ENCODE data around the gene ADGRG1.

Gene ADGRG1

DNA sequence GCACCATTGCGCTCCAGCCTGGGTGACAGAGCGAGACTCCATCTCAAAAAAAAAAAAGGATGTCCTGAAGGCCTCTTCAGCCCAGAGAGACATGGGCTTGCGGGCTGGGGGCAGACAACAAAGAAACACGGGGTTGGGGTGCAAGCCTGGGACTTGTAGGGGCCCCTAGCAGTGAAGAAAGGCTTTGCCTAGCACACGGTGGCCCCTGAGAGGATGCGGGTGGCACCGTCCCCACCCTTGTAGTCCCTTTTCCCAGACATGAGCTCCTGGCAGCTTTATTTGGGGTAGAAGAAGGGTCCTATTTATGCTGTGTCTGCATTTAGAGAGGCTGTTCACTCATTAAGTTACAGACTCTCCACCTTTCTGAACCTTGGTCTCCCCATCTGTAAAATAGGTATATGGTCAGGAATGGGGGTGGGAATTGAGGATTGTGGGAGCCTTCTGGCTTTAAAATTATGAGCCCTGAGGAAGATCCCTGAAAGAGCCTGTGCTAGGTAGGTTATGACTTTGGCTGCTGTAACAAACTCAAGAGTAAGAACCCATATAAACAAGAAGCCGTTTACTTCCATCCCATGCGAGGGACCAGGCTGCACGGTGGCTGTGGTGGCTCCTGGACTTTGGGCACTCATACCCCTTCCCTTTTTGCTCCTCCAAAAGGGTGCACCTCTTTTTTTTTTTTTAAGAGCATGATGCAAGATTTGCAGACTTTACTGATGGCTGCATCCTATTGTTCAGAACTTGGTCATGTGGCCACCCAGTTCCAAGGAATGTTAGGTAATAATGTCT lies 20.6 kb upstream of the ADGRG1 start:
- no peaks in the 10 kb centered on the region for H3K36me3 ChIP-seq (ENCODE audit: control insufficient read depth, insufficient read depth, low read length)
- H3K9me3 ChIP-seq (ENCODE audit: control insufficient read depth, insufficient read depth, low read length) = no peaks in the 10 kb centered on the region
- H3K9ac ChIP-seq (ENCODE audit: low read depth, low read length) = no peak overlapping the region
- no peak overlapping the region for H3K4me3 ChIP-seq (ENCODE audit: low read depth, low read length)
- no peaks in the 10 kb centered on the region for H3K4me1 ChIP-seq (ENCODE audit: control insufficient read depth, insufficient read depth, low read length)
- H3K27me3 ChIP-seq (ENCODE audit: control insufficient read depth, insufficient read depth, low read length) = no peaks in the 10 kb centered on the region

DNA sequence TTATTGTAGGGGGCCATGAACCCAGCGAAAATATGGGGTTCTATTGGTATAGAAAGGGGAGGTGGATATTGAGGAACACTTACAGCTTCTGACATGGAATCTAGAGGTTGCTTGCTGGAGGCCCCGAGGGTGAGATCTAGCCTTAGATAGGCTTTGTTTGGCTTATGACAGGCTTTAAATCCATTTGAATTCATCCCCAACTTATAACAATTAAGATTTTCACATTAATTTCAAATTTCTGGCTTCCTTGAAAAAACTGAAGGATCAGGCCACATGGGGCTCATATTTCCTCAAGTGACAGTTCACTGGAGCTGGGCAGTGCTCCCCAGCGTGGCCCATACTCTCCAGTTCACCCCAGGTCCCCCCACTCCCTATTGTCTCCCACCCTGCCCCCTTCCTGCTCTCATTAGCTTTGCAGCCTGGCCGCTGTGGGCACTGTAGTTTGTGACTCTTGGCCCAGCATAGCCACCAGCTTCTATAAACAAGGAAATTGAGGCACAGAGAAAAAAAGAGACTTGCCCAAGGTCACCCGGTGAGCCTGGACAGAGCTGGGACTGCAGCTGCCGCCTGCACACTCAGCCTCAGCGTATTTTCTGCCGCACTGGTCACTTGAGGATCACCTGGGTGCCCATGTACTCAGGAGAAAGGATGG lies 19.8 kb upstream of the ADGRG1 start:
- H3K4me1 ChIP-seq (ENCODE audit: control insufficient read depth, insufficient read depth, low read length) = no peaks in the 10 kb centered on the region
- H3K36me3 ChIP-seq (ENCODE audit: control insufficient read depth, insufficient read depth, low read length) = no peaks in the 10 kb centered on the region
- no peaks in the 10 kb centered on the region for H3K9me3 ChIP-seq (ENCODE audit: control insufficient read depth, insufficient read depth, low read length)
- no peaks in the 10 kb centered on the region for H3K27me3 ChIP-seq (ENCODE audit: control insufficient read depth, insufficient read depth, low read length)
- no peak overlapping the region for H3K4me3 ChIP-seq (ENCODE audit: low read depth, low read length)
- H3K9ac ChIP-seq (ENCODE audit: low read depth, low read length) = no peak overlapping the region

DNA sequence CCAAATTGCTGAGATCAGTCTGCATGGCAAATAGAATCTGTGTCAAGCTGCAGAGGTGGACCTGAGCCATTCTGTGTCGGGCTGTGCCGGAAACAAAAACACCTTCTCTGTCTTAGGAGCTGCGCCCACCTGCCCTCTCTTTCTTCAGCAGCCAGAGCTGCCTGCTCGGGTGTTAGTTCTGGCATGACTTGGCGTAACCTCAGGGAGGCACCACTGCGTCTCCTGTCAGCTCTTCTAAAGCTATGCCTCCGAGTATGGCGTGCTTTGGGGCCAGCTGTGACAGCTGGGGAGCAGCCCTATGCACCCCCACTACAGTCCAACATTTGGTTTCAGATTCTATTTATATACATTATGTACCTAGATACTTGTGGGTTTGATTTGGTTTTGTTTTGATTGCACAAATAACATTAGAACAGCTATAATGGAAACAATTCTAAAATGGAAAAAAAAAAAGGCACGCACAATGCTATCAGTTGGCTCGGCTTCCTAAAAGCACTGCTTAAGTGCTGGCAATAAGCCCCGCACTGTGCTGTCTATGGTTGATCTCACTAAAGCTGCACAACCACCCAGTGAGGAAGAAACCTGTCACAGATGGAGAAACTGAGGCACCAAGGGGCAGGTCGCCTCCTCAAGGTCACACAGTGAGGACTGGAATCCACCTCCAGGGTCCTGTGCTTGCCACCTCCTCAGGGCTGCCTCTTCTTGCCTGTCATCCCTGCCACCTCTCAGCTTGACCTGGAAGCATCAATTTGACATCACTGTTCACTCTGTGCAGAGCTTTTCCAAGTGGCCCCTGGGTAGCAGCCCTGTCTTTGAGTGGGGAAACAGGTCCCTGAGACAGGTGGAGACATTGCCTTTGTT lies 18.7 kb upstream of the ADGRG1 start:
- H3K36me3 ChIP-seq (ENCODE audit: control insufficient read depth, insufficient read depth, low read length) = no peaks in the 10 kb centered on the region
- H3K9ac ChIP-seq (ENCODE audit: low read depth, low read length) = no peak overlapping the region
- no peak overlapping the region for H3K4me3 ChIP-seq (ENCODE audit: low read depth, low read length)
- H3K27me3 ChIP-seq (ENCODE audit: control insufficient read depth, insufficient read depth, low read length) = no peaks in the 10 kb centered on the region
- no peaks in the 10 kb centered on the region for H3K9me3 ChIP-seq (ENCODE audit: control insufficient read depth, insufficient read depth, low read length)
- no peaks in the 10 kb centered on the region for H3K4me1 ChIP-seq (ENCODE audit: control insufficient read depth, insufficient read depth, low read length)

DNA sequence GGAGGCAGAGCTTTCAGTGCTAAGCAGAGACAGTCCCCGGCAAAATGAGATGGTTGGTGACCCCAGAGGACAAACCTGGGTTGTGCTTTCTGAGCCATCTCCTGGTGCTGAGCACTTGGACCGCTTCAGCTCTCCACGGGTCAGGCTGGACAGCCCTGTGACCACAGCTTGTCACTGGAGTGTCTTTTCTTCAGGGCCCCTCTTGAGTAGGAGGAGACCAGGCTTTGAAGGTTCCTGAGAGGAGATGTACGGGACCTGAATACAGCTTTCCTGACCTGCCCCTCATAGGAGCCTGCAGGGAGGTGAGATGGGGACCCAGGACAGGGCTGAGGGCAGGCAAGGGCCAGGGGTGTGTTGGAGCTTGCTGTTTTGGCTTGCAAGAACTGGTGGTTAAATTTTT lies 17.8 kb upstream of the ADGRG1 start:
- no peaks in the 10 kb centered on the region for H3K9me3 ChIP-seq (ENCODE audit: control insufficient read depth, insufficient read depth, low read length)
- H3K4me1 ChIP-seq (ENCODE audit: control insufficient read depth, insufficient read depth, low read length) = no peaks in the 10 kb centered on the region
- no peaks in the 10 kb centered on the region for H3K36me3 ChIP-seq (ENCODE audit: control insufficient read depth, insufficient read depth, low read length)
- no peak overlapping the region for H3K4me3 ChIP-seq (ENCODE audit: low read depth, low read length)
- H3K9ac ChIP-seq (ENCODE audit: low read depth, low read length) = no peak overlapping the region
- H3K27me3 ChIP-seq (ENCODE audit: control insufficient read depth, insufficient read depth, low read length) = no peaks in the 10 kb centered on the region

DNA sequence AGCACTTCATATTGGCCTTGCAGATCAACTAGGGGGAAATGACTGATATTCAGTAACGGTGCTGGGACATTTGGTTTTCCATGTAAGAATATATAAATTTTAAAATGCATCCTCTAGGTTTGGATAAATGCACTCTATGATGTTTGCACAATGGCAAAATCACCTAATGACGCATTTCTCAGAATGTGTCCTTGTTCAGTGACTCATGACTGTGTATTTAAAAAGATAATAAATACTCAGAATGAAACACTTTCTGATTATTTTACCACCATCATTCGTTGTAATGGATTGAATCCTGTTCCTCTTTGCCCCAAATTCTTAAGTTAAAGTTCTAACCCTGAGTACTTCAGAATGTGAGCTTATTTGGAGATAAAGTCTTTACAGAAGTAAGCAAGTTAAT lies 17.2 kb upstream of the ADGRG1 start:
- H3K4me3 ChIP-seq (ENCODE audit: low read depth, low read length) = no peak overlapping the region
- no peaks in the 10 kb centered on the region for H3K27me3 ChIP-seq (ENCODE audit: control insufficient read depth, insufficient read depth, low read length)
- H3K9ac ChIP-seq (ENCODE audit: low read depth, low read length) = no peak overlapping the region
- no peaks in the 10 kb centered on the region for H3K36me3 ChIP-seq (ENCODE audit: control insufficient read depth, insufficient read depth, low read length)
- no peaks in the 10 kb centered on the region for H3K9me3 ChIP-seq (ENCODE audit: control insufficient read depth, insufficient read depth, low read length)
- no peaks in the 10 kb centered on the region for H3K4me1 ChIP-seq (ENCODE audit: control insufficient read depth, insufficient read depth, low read length)

DNA sequence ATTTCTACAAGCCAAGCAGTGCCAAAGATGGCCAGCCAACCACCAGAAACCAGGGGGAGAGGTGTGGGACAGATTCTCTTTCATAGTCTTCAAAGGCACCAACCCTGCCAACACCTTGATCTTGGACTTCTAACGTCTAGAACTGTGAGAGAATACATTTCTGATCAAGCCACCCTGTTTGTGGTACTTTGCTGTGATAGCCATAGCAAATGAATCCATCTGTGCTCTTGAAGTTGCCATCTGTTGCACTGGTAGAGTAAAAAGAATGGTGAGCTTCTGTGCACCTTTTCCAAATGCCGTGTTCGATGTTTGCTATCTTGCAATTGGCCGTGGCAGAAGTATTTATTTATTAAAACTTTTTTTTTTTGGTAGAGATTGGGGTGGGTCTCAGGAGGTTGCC lies 16.7 kb upstream of the ADGRG1 start:
- no peaks in the 10 kb centered on the region for H3K27me3 ChIP-seq (ENCODE audit: control insufficient read depth, insufficient read depth, low read length)
- H3K36me3 ChIP-seq (ENCODE audit: control insufficient read depth, insufficient read depth, low read length) = no peaks in the 10 kb centered on the region
- no peaks in the 10 kb centered on the region for H3K4me1 ChIP-seq (ENCODE audit: control insufficient read depth, insufficient read depth, low read length)

DNA sequence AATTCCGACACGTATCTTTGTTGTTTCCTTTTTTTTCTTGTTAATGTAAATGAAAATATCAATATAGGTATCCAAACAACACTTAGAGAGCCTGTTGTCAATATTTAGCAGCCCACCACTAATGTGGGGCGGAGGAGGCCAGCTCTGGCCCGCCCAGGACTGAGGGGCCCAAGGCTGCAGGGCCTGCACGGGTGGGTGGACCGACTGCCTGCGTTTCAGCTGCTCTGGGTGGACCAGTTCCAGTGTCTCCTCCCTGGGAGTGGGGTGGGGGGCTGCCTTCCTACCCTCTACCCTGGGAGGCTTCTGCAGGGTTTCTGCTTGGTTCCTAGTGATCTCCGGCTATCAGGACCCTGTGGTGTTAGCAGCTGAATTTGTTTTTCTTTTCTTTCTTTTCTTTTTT lies 15.9 kb upstream of the ADGRG1 start:
- Histone ChIP-seq H3K9me3 (ENCODE audit: control insufficient read depth, insufficient read depth, low read length) (no peaks in the 10 kb centered on the region), H3K36me3 (ENCODE audit: control insufficient read depth, insufficient read depth, low read length) (no peaks in the 10 kb centered on the region), H3K4me3 (ENCODE audit: low read depth, low read length) (no peak overlapping the region), H3K9ac (ENCODE audit: low read depth, low read length) (no peak overlapping the region), H3K27me3 (ENCODE audit: control insufficient read depth, insufficient read depth, low read length) (no peaks in the 10 kb centered on the region), H3K4me1 (ENCODE audit: control insufficient read depth, insufficient read depth, low read length) (no peaks in the 10 kb centered on the region)

More for the DNA sequence above, 16.7 kb upstream of the ADGRG1 start:
- Histone ChIP-seq H3K4me3 (ENCODE audit: low read depth, low read length) (no peak overlapping the region), H3K9ac (ENCODE audit: low read depth, low read length) (no peak overlapping the region), H3K9me3 (ENCODE audit: control insufficient read depth, insufficient read depth, low read length) (no peaks in the 10 kb centered on the region)

DNA sequence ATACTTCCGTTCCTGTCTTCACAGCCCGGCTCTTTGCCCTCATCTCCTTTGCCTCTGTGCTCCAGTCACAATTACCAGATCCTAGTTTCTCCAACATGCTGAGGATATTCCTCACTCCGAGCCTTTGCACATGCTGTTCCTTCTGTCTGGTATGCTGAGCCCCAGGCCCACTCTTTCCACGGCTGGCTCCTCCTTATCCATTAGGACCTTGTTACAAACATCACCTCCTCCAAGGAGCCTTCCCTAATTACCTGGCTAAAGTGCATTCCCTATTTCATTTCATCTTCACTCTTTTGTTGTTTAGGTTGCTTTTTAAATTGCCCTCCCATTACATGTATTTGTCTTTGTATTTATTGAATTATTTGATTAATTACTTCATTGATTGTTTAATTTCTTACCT lies 14.9 kb upstream of the ADGRG1 start:
- H3K27me3 ChIP-seq (ENCODE audit: control insufficient read depth, insufficient read depth, low read length) = no peaks in the 10 kb centered on the region
- H3K4me1 ChIP-seq (ENCODE audit: control insufficient read depth, insufficient read depth, low read length) = no peaks in the 10 kb centered on the region
- no peak overlapping the region for H3K9ac ChIP-seq (ENCODE audit: low read depth, low read length)
- no peaks in the 10 kb centered on the region for H3K9me3 ChIP-seq (ENCODE audit: control insufficient read depth, insufficient read depth, low read length)
- H3K36me3 ChIP-seq (ENCODE audit: control insufficient read depth, insufficient read depth, low read length) = no peaks in the 10 kb centered on the region
- H3K4me3 ChIP-seq (ENCODE audit: low read depth, low read length) = no peak overlapping the region

DNA sequence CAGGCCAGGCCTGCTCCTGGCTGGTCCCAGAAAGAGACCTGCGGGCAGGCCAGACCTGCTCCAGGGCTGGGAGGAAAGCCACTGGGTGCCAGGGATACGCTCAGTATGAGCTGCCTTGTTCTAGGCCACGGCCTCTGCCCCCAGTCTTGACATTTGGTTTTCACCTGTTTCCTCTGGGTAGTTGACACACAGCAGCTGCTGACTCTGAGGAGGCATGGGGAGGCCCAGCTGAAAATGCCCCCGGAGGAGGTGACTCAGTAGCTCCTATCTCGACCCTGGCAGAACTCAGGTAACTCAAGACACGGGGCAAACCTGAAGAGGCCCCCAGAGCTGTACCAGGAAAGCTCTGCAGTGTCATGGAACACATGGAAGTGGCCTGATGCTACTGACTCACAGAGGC lies 13.9 kb upstream of the ADGRG1 start:
- Histone ChIP-seq H3K36me3 (ENCODE audit: control insufficient read depth, insufficient read depth, low read length) (no peaks in the 10 kb centered on the region), H3K27me3 (ENCODE audit: control insufficient read depth, insufficient read depth, low read length) (no peaks in the 10 kb centered on the region), H3K9me3 (ENCODE audit: control insufficient read depth, insufficient read depth, low read length) (no peaks in the 10 kb centered on the region), H3K4me3 (ENCODE audit: low read depth, low read length) (no peak overlapping the region), H3K9ac (ENCODE audit: low read depth, low read length) (no peak overlapping the region), H3K4me1 (ENCODE audit: control insufficient read depth, insufficient read depth, low read length) (no peaks in the 10 kb centered on the region)

DNA sequence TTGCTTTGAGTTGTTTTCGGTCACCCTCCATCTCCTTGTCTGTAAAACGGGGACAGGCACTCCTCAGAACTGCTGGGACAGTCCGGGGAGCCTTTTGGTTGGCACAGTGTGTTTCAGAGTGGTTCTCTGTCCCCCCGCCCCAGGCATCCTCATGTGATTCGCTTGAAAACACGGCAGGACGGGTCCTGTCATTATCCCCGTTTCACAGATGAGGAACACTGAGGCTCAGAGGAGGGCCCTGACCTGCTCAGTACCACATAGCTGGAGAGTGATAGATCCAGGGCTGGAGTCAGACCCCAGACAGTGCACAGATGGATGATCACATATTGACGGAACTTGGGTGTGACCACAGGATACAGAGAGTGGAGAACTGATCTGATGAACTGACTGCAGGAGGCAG lies 13.5 kb upstream of the ADGRG1 start:
- H3K9me3 ChIP-seq (ENCODE audit: control insufficient read depth, insufficient read depth, low read length) = no peaks in the 10 kb centered on the region
- no peaks in the 10 kb centered on the region for H3K4me1 ChIP-seq (ENCODE audit: control insufficient read depth, insufficient read depth, low read length)
- H3K27me3 ChIP-seq (ENCODE audit: control insufficient read depth, insufficient read depth, low read length) = no peaks in the 10 kb centered on the region
- no peak overlapping the region for H3K9ac ChIP-seq (ENCODE audit: low read depth, low read length)
- H3K36me3 ChIP-seq (ENCODE audit: control insufficient read depth, insufficient read depth, low read length) = no peaks in the 10 kb centered on the region
- no peak overlapping the region for H3K4me3 ChIP-seq (ENCODE audit: low read depth, low read length)

DNA sequence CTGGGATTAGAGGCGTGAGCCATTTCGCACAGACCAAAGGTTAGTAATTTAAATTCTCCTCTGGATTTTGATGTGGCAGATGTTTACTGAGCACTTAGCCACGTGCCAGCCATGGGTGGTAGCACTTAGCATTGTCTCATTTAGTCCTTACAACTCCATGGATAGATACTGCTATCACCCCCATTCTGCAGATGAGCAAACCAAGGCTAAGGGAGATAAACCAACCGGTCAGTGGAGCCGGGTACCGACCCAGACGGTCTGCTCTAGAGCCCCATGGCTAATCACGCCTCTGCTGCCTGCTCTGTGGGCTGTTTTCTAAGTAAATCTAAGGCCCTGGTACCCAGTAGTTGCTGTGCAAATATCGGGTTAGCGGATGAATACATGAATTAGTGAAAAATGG lies 12.6 kb upstream of the ADGRG1 start:
- no peaks in the 10 kb centered on the region for H3K27me3 ChIP-seq (ENCODE audit: control insufficient read depth, insufficient read depth, low read length)
- H3K9ac ChIP-seq (ENCODE audit: low read depth, low read length) = no peak overlapping the region
- no peak overlapping the region for H3K4me3 ChIP-seq (ENCODE audit: low read depth, low read length)
- no peaks in the 10 kb centered on the region for H3K36me3 ChIP-seq (ENCODE audit: control insufficient read depth, insufficient read depth, low read length)
- no peaks in the 10 kb centered on the region for H3K4me1 ChIP-seq (ENCODE audit: control insufficient read depth, insufficient read depth, low read length)
- H3K9me3 ChIP-seq (ENCODE audit: control insufficient read depth, insufficient read depth, low read length) = no peaks in the 10 kb centered on the region
